ENCODE data around the gene RPL34. TPM values are rescaled to one million over a fixed set of nuclear protein-coding genes. Genes with fewer than 3 reads are reported as not detected.
"Not testable (repeated sequence)": the region's sequence is repeated elsewhere in the genome, so short reads cannot be mapped to it uniquely, and the experiment has no call there.

The RPL34 gene
- 357 and 496 TPM in 2 replicates for total RNA-seq (2014; rRNA removed; shearing (Covaris generic))

GRCh38 chr4:108620101-108620932, at the start of gene RPL34:
Gene RPL34, plus strand, starts transcription at chr4:108620576. Its CDS starts 1,384 bp downstream, at chr4:108621960.
- DNase-seq (ENCODE audit: low read depth), result peak; percentile 95

GRCh38 chr4:108570993-108571569, 49.3 kb upstream of the RPL34 start:
- no peak for DNase-seq (ENCODE audit: low read depth)

GRCh38 chr4:108574402-108574801, 46.0 kb upstream of the RPL34 start:
- DNase-seq (ENCODE audit: low read depth), result no peak

- no peak for DNase-seq (ENCODE audit: low read depth)
Observed at GRCh38 chr4:108581083-108581482, 39.3 kb upstream of the RPL34 start.

- DNase-seq (ENCODE audit: low read depth), result no peak
Observed at GRCh38 chr4:108586778-108587177, 33.6 kb upstream of the RPL34 start.

- DNase-seq (ENCODE audit: low read depth), result no peak
Observed at GRCh38 chr4:108588878-108589277, 31.5 kb upstream of the RPL34 start.

GRCh38 chr4:108589961-108590360, 30.4 kb upstream of the RPL34 start:
- no peak for DNase-seq (ENCODE audit: low read depth)

- DNase-seq (ENCODE audit: low read depth), result no peak
Observed at GRCh38 chr4:108590776-108591175, 29.6 kb upstream of the RPL34 start.

GRCh38 chr4:108592674-108592986, 27.7 kb upstream of the RPL34 start:
- DNase-seq (ENCODE audit: low read depth), result no peak

GRCh38 chr4:108594296-108594695, 26.1 kb upstream of the RPL34 start:
- not testable (repeated sequence) for DNase-seq (ENCODE audit: low read depth)

- DNase-seq (ENCODE audit: low read depth), result no peak
Observed at GRCh38 chr4:108596344-108596743, 24.0 kb upstream of the RPL34 start.

GRCh38 chr4:108601106-108601505, 19.3 kb upstream of the RPL34 start:
- DNase-seq (ENCODE audit: low read depth), result no peak

GRCh38 chr4:108601532-108601931, 18.8 kb upstream of the RPL34 start:
- no peak for DNase-seq (ENCODE audit: low read depth)

GRCh38 chr4:108602163-108602562, 18.2 kb upstream of the RPL34 start:
- no peak for DNase-seq (ENCODE audit: low read depth)

GRCh38 chr4:108607079-108607815, 13.1 kb upstream of the RPL34 start:
- no peak for DNase-seq (ENCODE audit: low read depth)

- DNase-seq (ENCODE audit: low read depth), result no peak
Observed at GRCh38 chr4:108611365-108611764, 9.0 kb upstream of the RPL34 start.

- no peak for DNase-seq (ENCODE audit: low read depth)
Observed at GRCh38 chr4:108612365-108612764, 8.0 kb upstream of the RPL34 start.

- DNase-seq (ENCODE audit: low read depth), result no peak
Observed at GRCh38 chr4:108619372-108620100, 840 bp upstream of the RPL34 start.

GRCh38 chr4:108620933-108621905, 843 bp downstream of the RPL34 start:
- no peak for DNase-seq (ENCODE audit: low read depth)

GRCh38 chr4:108622022-108622421, 1.6 kb downstream of the RPL34 start:
- DNase-seq (ENCODE audit: low read depth), result no peak

- DNase-seq (ENCODE audit: low read depth), result no peak
Observed at GRCh38 chr4:108622828-108623227, 2.5 kb downstream of the RPL34 start.
